OCI-LY7 (cell line): Measurements from ENCODE around the gene PLAC9.

Experiments used
- EZH2phosphoT487 ChIP-seq: fragments of 200-600 bp; sonication (generic); IDR thresholded peaks from 2 replicates; pipeline ENCODE4 v1.6.1; 2018; ENCODE audit warnings: low read depth, borderline replicate concordance, mild to moderate bottlenecking, mixed run types, antibody characterized with exemption, low read length, moderate library complexity, mixed read lengths
- TF ChIP-seq, protein P1 (sequence below): fragments of 200-600 bp; sonication (generic); conservative IDR thresholded peaks from 2 replicates; pipeline ENCODE4 v1.5.1; 2014; ENCODE audit warnings: mild to moderate bottlenecking, antibody characterized with exemption, low read length, moderate library complexity, mixed read lengths

DNA sequence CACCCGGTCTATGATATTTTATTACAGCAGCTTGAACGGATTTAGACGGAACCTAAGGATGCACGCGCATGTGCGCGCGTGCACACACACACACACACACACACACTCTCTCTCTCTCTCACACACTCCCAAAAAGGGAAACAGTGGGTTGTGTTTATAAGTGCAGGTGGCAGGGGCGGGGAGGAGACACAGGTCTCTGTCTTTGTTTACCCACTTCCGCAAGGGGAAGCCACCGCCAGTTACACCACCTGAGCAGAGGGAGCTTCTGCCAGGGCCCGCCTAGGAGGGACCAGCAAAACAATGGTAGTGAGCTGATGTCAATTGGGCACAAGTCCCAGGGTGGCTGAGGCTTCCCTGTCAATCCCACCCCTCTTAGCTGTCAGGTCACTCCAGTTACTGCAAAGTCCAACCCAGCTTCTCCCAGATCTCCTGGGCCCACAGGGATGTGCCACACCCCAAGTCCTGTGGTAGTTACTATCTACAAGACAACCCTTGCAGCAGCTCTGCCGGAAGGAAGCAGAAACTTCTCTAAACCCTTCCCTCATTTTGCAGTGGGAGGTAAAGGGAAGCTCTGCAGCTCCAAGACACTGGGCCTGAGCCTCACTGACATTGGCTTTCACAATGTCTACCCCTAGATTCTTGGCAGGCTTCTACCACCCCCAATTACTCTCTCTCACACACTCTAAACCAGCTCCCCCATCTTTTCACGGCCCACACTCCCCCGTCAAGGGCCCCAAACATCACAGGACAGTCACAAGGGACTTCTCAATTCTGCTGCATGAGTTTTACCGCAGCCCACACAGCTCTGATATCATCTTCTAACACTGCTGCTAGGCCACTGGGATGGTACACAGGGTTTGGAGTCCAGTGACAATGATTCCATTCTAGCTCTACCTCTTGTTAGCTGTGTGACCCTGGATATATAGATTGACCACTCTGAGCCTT lies 55.2 kb downstream of the PLAC9 start:
- TF ChIP-seq, protein P1, sequence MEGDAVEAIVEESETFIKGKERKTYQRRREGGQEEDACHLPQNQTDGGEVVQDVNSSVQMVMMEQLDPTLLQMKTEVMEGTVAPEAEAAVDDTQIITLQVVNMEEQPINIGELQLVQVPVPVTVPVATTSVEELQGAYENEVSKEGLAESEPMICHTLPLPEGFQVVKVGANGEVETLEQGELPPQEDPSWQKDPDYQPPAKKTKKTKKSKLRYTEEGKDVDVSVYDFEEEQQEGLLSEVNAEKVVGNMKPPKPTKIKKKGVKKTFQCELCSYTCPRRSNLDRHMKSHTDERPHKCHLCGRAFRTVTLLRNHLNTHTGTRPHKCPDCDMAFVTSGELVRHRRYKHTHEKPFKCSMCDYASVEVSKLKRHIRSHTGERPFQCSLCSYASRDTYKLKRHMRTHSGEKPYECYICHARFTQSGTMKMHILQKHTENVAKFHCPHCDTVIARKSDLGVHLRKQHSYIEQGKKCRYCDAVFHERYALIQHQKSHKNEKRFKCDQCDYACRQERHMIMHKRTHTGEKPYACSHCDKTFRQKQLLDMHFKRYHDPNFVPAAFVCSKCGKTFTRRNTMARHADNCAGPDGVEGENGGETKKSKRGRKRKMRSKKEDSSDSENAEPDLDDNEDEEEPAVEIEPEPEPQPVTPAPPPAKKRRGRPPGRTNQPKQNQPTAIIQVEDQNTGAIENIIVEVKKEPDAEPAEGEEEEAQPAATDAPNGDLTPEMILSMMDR = no peak
- TF ChIP-seq EZH2phosphoT487 = no peak
